Trophoblast cell (in vitro differentiated cells and primary cell): ENCODE data around the gene HEXB.

Experiments used
- DNase-seq, 2 donors: peaks; one replicate each; pipeline ENCODE4 v3.0.0-alpha.2; 2016
- H2AFZ ChIP-seq: 2 replicates; pipeline ENCODE4 v1.6.1; 2013; ENCODE audit warnings: low read length, moderate library complexity, mild to moderate bottlenecking; ENCODE audit not compliant: insufficient read depth, poor library complexity
- H2AK5ac ChIP-seq: 2 replicates; pipeline ENCODE4 v1.6.1; 2013; ENCODE audit warnings: mild to moderate bottlenecking, low read length
- H2BK120ac ChIP-seq: 2 replicates; pipeline ENCODE4 v1.6.1; 2013; ENCODE audit warnings: low read length, mild to moderate bottlenecking, moderate library complexity; ENCODE audit not compliant: insufficient read depth, poor library complexity
- H2BK12ac ChIP-seq: 2 replicates; pipeline ENCODE4 v1.6.1; 2013; ENCODE audit warnings: mild to moderate bottlenecking, low read length, moderate library complexity
- H2BK5ac ChIP-seq: 2 replicates; pipeline ENCODE4 v1.6.1; 2013; ENCODE audit warnings: low read length, low read depth, moderate library complexity, mild to moderate bottlenecking; ENCODE audit not compliant: poor library complexity
- H3K14ac ChIP-seq: 2 replicates; pipeline ENCODE4 v1.6.1; 2013; ENCODE audit warnings: mild to moderate bottlenecking, low read length
- H3K18ac ChIP-seq: 2 replicates; pipeline ENCODE4 v1.6.1; 2013; ENCODE audit warnings: mild to moderate bottlenecking, low read length
- H3K23ac ChIP-seq: 2 replicates; pipeline ENCODE4 v1.6.1; 2013; ENCODE audit warnings: low read length
- H3K27ac ChIP-seq: 2 replicates; pipeline ENCODE4 v1.5.1; 2013; ENCODE audit warnings: low read depth, mild to moderate bottlenecking, inconsistent platforms, low read length, moderate library complexity
- H3K27me3 ChIP-seq: 2 replicates; pipeline ENCODE4 v1.6.1; 2013; ENCODE audit warnings: inconsistent platforms, mild to moderate bottlenecking, low read length, moderate library complexity; ENCODE audit not compliant: insufficient read depth
- H3K36me3 ChIP-seq, 2 experiments: 1 replicate in 1 of 2; 2 replicates in 1 of 2; pipeline ENCODE4 v1.6.1; 2013; ENCODE audit warnings: low read length in 2 of 2, mild to moderate bottlenecking in 2 of 2, moderate library complexity in 1 of 2; ENCODE audit not compliant: insufficient read depth in 2 of 2, control insufficient read depth in 1 of 2
- H3K4ac ChIP-seq: 2 replicates; pipeline ENCODE4 v1.6.1; 2013; ENCODE audit warnings: low read depth, mild to moderate bottlenecking, low read length, moderate library complexity
- H3K4me1 ChIP-seq, 2 experiments: 1 replicate in 1 of 2; 2 replicates in 1 of 2; pipeline ENCODE4 v1.6.1; 2013; ENCODE audit warnings: low read length in 2 of 2, mild to moderate bottlenecking in 2 of 2, moderate library complexity in 1 of 2; ENCODE audit not compliant: insufficient read depth in 2 of 2, control insufficient read depth in 1 of 2
- H3K4me2 ChIP-seq: 2 replicates; pipeline ENCODE4 v1.6.1; 2013; ENCODE audit warnings: inconsistent platforms, mild to moderate bottlenecking, low read length, moderate library complexity
- H3K4me3 ChIP-seq: 2 replicates; pipeline ENCODE4 v1.5.1; 2013; ENCODE audit warnings: mild to moderate bottlenecking, low read depth, low read length, inconsistent platforms
- H3K79me1 ChIP-seq: one replicate; pipeline ENCODE4 v1.6.1; 2013; ENCODE audit warnings: low read length
- H3K79me2 ChIP-seq: 2 replicates; pipeline ENCODE4 v1.6.1; 2013; ENCODE audit warnings: low read length, mild to moderate bottlenecking; ENCODE audit not compliant: control insufficient read depth, insufficient read depth, poor library complexity
- H3K9ac ChIP-seq: 2 replicates; pipeline ENCODE4 v1.6.1; 2013; ENCODE audit warnings: mild to moderate bottlenecking, low read length
- H3K9me3 ChIP-seq: 2 replicates; pipeline ENCODE4 v1.6.1; 2013; ENCODE audit warnings: low read depth, mild to moderate bottlenecking, control low read depth, inconsistent platforms, low read length; ENCODE audit not compliant: insufficient read depth
- H4K12ac ChIP-seq: 2 replicates; pipeline ENCODE4 v1.6.1; 2013; ENCODE audit warnings: low read depth, mild to moderate bottlenecking, low read length, moderate library complexity
- H4K8ac ChIP-seq: 2 replicates; pipeline ENCODE4 v1.6.1; 2013; ENCODE audit warnings: low read depth, mild to moderate bottlenecking, low read length, moderate library complexity
- H4K91ac ChIP-seq: one replicate; pipeline ENCODE4 v1.6.1; 2013; ENCODE audit warnings: low read depth, mild to moderate bottlenecking, low read length, moderate library complexity
- WGBS: extraction: QIAGEN DNeasy Blood & Tissue Kit; methylation state at CpG from one replicate; pipeline ENCODE4 v1.1.7; 2013; ENCODE audit warnings: missing lambda C conversion rate; ENCODE audit not compliant: insufficient read length, insufficient coverage; ENCODE audit errors: extremely low coverage; 5-methylcytosine and 5-hydroxymethylcytosine counted together

HEXB gene

DNA sequence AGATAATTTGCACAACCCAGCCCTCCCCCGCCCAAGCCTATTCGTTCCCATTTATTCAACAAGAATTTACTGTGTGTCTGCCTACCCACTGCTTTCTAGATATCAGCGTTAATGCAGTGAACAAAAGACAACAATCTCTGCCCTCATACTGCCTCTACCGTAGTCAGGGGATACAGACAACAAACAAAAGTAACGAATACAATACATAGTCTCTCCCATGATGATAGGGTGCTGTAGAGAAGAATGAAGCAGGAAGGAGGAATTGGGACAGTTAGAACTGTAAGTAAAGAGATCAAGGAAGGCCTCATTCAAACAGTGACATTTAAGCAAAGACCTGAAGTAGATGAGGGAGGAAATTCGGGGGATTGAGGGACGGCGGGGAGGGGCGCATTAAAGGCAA lies 80.2 kb downstream of the HEXB start:
- Histone ChIP-seq H3K9ac (no peak overlapping the region), H3K4me3 (no peak overlapping the region), H2BK120ac (no peak overlapping the region), H2AK5ac (no peak overlapping the region), H3K4ac (peak overlapping the region; percentile 93), H3K79me2 (peaks cover 12% of the 10 kb centered on the region), H2AFZ (no peak overlapping the region), H3K9me3 (no peaks in the 10 kb centered on the region), H4K8ac (no peak overlapping the region), H3K27me3 (no peaks in the 10 kb centered on the region), H3K4me1 (peaks cover 5 to 8% of the 10 kb centered on the region in 2 experiments), H3K79me1 (peaks cover 6% of the 10 kb centered on the region), H2BK5ac (no peak overlapping the region), H3K4me2 (no peak overlapping the region), H3K14ac (no peak overlapping the region), H3K36me3 (peaks cover 4 to 6% of the 10 kb centered on the region in 2 experiments), H2BK12ac (no peak overlapping the region), H3K18ac (no peak overlapping the region), H3K27ac (no peak overlapping the region), H3K23ac (no peak overlapping the region), H4K12ac (no peak overlapping the region), H4K91ac (no peak overlapping the region)
- no CpG with 5 or more reads among the region's 9 CpGs for WGBS
- peak; percentile 52 to 95 for DNase-seq

DNA sequence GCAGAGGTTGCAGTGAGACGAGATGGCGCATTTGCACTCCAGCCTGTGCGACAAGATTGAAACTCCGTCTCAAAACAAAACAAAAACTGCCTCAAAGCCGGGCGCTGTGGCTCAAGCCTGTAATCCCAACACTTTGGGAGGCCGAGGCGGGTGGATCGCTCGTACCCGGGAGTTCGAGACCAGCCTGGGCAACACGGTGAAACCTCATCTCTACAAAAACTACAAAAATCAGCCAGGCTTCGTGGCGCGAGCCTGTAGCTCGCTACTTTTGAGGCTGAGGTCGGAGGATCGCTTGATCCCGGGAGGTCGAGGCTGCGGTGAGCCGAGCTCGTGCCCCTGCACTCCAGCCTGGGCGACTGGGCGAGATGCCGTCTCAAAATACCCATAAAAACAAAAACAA lies 80.9 kb downstream of the HEXB start:
- Histone ChIP-seq H4K91ac (peak overlapping the region; percentile 21), H3K79me2 (peaks cover 12% of the 10 kb centered on the region), H3K27me3 (no peaks in the 10 kb centered on the region), H3K9ac (no peak overlapping the region), H4K12ac (peak overlapping the region; percentile 44), H3K36me3 (peaks cover 4 to 8% of the 10 kb centered on the region in 2 experiments), H3K14ac (no peak overlapping the region), H4K8ac (peak overlapping the region; percentile 60), H3K9me3 (no peaks in the 10 kb centered on the region), H2AK5ac (peak overlapping the region; percentile 93), H2AFZ (peak overlapping the region; percentile 54), H2BK12ac (no peak overlapping the region), H3K18ac (peak overlapping the region; percentile 59), H3K4ac (peak overlapping the region; percentile 93), H3K4me3 (no peak overlapping the region), H3K4me1 (peaks cover 5 to 8% of the 10 kb centered on the region in 2 experiments), H3K79me1 (peaks cover 6% of the 10 kb centered on the region), H3K4me2 (peak overlapping the region; percentile 67), H3K27ac (no peak overlapping the region), H2BK5ac (no peak overlapping the region), H2BK120ac (no peak overlapping the region), H3K23ac (no peak overlapping the region)
- WGBS = no CpG with 5 or more reads among the region's 27 CpGs
- DNase-seq = no peak

DNA sequence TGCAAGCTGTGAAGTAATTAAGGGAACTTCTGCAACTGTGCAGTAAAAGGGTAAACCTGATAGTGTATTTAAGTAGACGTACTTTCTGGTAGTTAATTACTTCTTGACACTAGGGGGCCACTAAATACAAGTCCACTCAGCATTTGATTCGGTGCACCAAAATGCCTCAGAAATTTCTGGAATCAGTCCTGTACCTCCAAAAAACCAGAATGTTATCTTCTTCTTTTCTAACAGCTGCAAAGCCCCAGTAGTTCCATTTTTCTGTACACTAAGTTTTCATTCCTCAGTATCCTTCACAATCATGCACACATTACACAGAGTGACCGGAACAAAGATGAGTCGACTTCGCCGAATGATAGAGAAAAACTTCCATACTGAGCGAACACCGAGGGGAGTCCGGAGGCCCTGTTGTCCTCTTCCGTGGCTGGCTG lies 81.4 kb downstream of the HEXB start:
- Histone ChIP-seq H3K18ac (peak overlapping the region; percentile 89), H3K4me2 (peak overlapping the region; percentile 67), H3K27me3 (no peaks in the 10 kb centered on the region), H3K36me3 (peaks cover 4 to 9% of the 10 kb centered on the region in 2 experiments), H2BK12ac (no peak overlapping the region), H4K8ac (peak overlapping the region; percentile 99), H3K4me1 (peaks cover 5 to 8% of the 10 kb centered on the region in 2 experiments), H3K4ac (peak overlapping the region; percentile 55), H3K23ac (no peak overlapping the region), H2AFZ (peak overlapping the region; percentile 98), H2BK120ac (peak overlapping the region; percentile 77), H3K79me1 (peaks cover 6% of the 10 kb centered on the region), H4K12ac (peak overlapping the region; percentile 98), H3K9ac (peak overlapping the region; percentile 76), H3K27ac (peak overlapping the region; percentile 81), H3K9me3 (no peaks in the 10 kb centered on the region), H4K91ac (peak overlapping the region; percentile 68), H3K79me2 (peaks cover 12% of the 10 kb centered on the region), H2AK5ac (no peak overlapping the region), H2BK5ac (peak overlapping the region; percentile 71), H3K4me3 (peak overlapping the region; percentile 98), H3K14ac (peak overlapping the region; percentile 92)
- peak in 1 of 2 donors; percentile 73 for DNase-seq
- WGBS = no CpG with 5 or more reads among the region's 10 CpGs

- Histone ChIP-seq H4K8ac (peak within 1 kb of the TSS; percentile 99), H2BK5ac (peak within 1 kb of the TSS; percentile 71), H3K23ac (no peak within 1 kb of the TSS), H2AFZ (peak within 1 kb of the TSS; percentile 98), H3K27me3 (no peaks in the 10 kb centered on the region), H3K4me1 (peaks cover 5 to 8% of the 10 kb centered on the region in 2 experiments), H3K9me3 (no peaks in the 10 kb centered on the region), H2AK5ac (peak within 1 kb of the TSS; percentile 93), H4K12ac (peak within 1 kb of the TSS; percentile 98), H3K79me2 (peaks cover 12% of the 10 kb centered on the region), H3K27ac (peak within 1 kb of the TSS; percentile 81), H3K9ac (peak within 1 kb of the TSS; percentile 85), H3K14ac (peak within 1 kb of the TSS; percentile 92), H2BK120ac (peak within 1 kb of the TSS; percentile 77), H3K4ac (peak within 1 kb of the TSS; percentile 93), H3K79me1 (peaks cover 6% of the 10 kb centered on the region), H4K91ac (peak within 1 kb of the TSS; percentile 85), H3K18ac (peak within 1 kb of the TSS; percentile 92), H2BK12ac (no peak within 1 kb of the TSS), H3K36me3 (peaks cover 4 to 11% of the 10 kb centered on the region in 2 experiments), H3K4me3 (peak within 1 kb of the TSS; percentile 98), H3K4me2 (peak within 1 kb of the TSS; percentile 89)
- no CpG with 5 or more reads among the region's 54 CpGs for WGBS
- peak; percentile 94 to 98 for DNase-seq
These were observed 82.0 kb downstream of the HEXB start, which contains the start of the genes GFM2 and NSA2 for GRCh38 chr5:74766849-74767578. GFM2 (minus strand) TSS chr5:74767117; CDS start chr5:74763742, 3,375 bp downstream. NSA2 (plus strand) TSS chr5:74767249; CDS start chr5:74767361, 112 bp downstream.
